NCI-H2227 (cell line): ENCODE measurements around the gene CCDC197.

Experiments used
- DNase-seq: peaks from one replicate; lab custom pipeline; 2025; ENCODE audit not compliant: unreplicated experiment; lab: John Stamatoyannopoulos, UW

Gene CCDC197

GRCh38 chr14:94040796-94041195, 43.7 kb downstream of the CCDC197 start:
- no peak for DNase-seq

GRCh38 chr14:94041551-94042346, 44.6 kb downstream of the CCDC197 start:
- DNase-seq = no peak

GRCh38 chr14:94042433-94043091, 45.5 kb downstream of the CCDC197 start:
- no peak for DNase-seq

GRCh38 chr14:94043111-94043755, 46.1 kb downstream of the CCDC197 start:
- no peak for DNase-seq

GRCh38 chr14:94043756-94044475, 46.8 kb downstream of the CCDC197 start:
- DNase-seq = no peak

- DNase-seq = no peak
These were observed 47.5 kb downstream of the CCDC197 start for GRCh38 chr14:94044476-94045091.

GRCh38 chr14:94045101-94045500, 48.0 kb downstream of the CCDC197 start:
- no peak for DNase-seq

GRCh38 chr14:94045563-94046345, 48.7 kb downstream of the CCDC197 start:
- no peak for DNase-seq

- no peak for DNase-seq
These were observed 49.7 kb downstream of the CCDC197 start for GRCh38 chr14:94046696-94047250.

GRCh38 chr14:94047581-94047980, 50.5 kb downstream of the CCDC197 start:
- no peak for DNase-seq

GRCh38 chr14:94048691-94049624, 51.9 kb downstream of the CCDC197 start:
- DNase-seq = peak; percentile 92

GRCh38 chr14:94049625-94050023, 52.5 kb downstream of the CCDC197 start:
- DNase-seq = no peak

GRCh38 chr14:94050231-94050880, 53.3 kb downstream of the CCDC197 start:
- no peak for DNase-seq

- DNase-seq = peak; percentile 68
These were observed 54.0 kb downstream of the CCDC197 start for GRCh38 chr14:94051115-94051514.

- DNase-seq = no peak
These were observed 54.7 kb downstream of the CCDC197 start for GRCh38 chr14:94051779-94052178.

GRCh38 chr14:94052199-94052598, 55.1 kb downstream of the CCDC197 start:
- DNase-seq = no peak

- no peak for DNase-seq
These were observed 55.6 kb downstream of the CCDC197 start for GRCh38 chr14:94052662-94053061.

- DNase-seq = no peak
These were observed 57.3 kb downstream of the CCDC197 start for GRCh38 chr14:94054401-94054800.
